Vagina (tissue), 2 donors: ENCODE measurements around the gene IL1RAPL1.

Experiments
- CTCF ChIP-seq, 3 experiments: fragments of 450-650 bp in 2 of 3; fragments of 200-600 bp in 1 of 3; sonication (generic) in 1 of 3; IDR thresholded peaks; one replicate each; pipeline ENCODE4 v1.5.1; 2017 to 2019; ENCODE audit warnings: antibody characterized with exemption in 3 of 3, mild to moderate bottlenecking in 2 of 3, moderate library complexity in 2 of 3
- POLR2A ChIP-seq, 2 donors: fragments of 450-650 bp; IDR thresholded peaks; one replicate each; pipeline ENCODE4 v1.6.1; 2017; ENCODE audit warnings: antibody characterized with exemption in 2 of 2, mild to moderate bottlenecking in 2 of 2, moderate library complexity in 2 of 2

DNA sequence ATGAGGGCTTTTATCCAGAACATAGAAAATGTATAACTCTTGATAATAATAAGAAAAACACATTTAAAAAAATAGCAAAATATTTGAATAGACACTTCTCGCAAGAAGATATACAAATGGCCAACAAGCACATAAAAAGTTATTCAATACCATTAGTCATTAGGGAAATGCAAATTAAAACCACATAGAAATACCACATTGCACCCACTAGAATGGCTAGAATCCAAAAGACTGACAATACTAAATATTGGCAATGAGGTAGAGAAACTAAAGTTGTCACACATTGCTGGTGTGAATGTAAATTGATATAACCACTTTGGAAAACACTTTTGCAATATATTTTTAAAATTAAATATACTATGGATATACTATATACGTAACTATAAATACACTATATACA lies 873.8 kb downstream of the IL1RAPL1 start:
- no peak for TF ChIP-seq POLR2A (IDR thresholded peaks at IDR 0.05)
- TF ChIP-seq CTCF (IDR thresholded peaks at IDR 0.05), result no peak
